Trophoblast cell (in vitro differentiated cells and primary cell): ENCODE results near the gene SLC25A44.

Experiments used
- DNase-seq, 2 donors: peaks; one replicate each; pipeline ENCODE4 v3.0.0-alpha.2; 2016
- H2AFZ ChIP-seq: 2 replicates; pipeline ENCODE4 v1.6.1; 2013; ENCODE audit warnings: low read length, moderate library complexity, mild to moderate bottlenecking; ENCODE audit not compliant: insufficient read depth, poor library complexity
- H2AK5ac ChIP-seq: 2 replicates; pipeline ENCODE4 v1.6.1; 2013; ENCODE audit warnings: mild to moderate bottlenecking, low read length
- H2BK120ac ChIP-seq: 2 replicates; pipeline ENCODE4 v1.6.1; 2013; ENCODE audit warnings: low read length, mild to moderate bottlenecking, moderate library complexity; ENCODE audit not compliant: insufficient read depth, poor library complexity
- H2BK12ac ChIP-seq: 2 replicates; pipeline ENCODE4 v1.6.1; 2013; ENCODE audit warnings: mild to moderate bottlenecking, low read length, moderate library complexity
- H2BK5ac ChIP-seq: 2 replicates; pipeline ENCODE4 v1.6.1; 2013; ENCODE audit warnings: low read length, low read depth, moderate library complexity, mild to moderate bottlenecking; ENCODE audit not compliant: poor library complexity
- H3K14ac ChIP-seq: 2 replicates; pipeline ENCODE4 v1.6.1; 2013; ENCODE audit warnings: mild to moderate bottlenecking, low read length
- H3K18ac ChIP-seq: 2 replicates; pipeline ENCODE4 v1.6.1; 2013; ENCODE audit warnings: mild to moderate bottlenecking, low read length
- H3K23ac ChIP-seq: 2 replicates; pipeline ENCODE4 v1.6.1; 2013; ENCODE audit warnings: low read length
- H3K27ac ChIP-seq: 2 replicates; pipeline ENCODE4 v1.5.1; 2013; ENCODE audit warnings: low read depth, mild to moderate bottlenecking, inconsistent platforms, low read length, moderate library complexity
- H3K27me3 ChIP-seq: 2 replicates; pipeline ENCODE4 v1.6.1; 2013; ENCODE audit warnings: inconsistent platforms, mild to moderate bottlenecking, low read length, moderate library complexity; ENCODE audit not compliant: insufficient read depth
- H3K36me3 ChIP-seq, 2 experiments: 1 replicate in 1 of 2; 2 replicates in 1 of 2; pipeline ENCODE4 v1.6.1; 2013; ENCODE audit warnings: low read length in 2 of 2, mild to moderate bottlenecking in 2 of 2, moderate library complexity in 1 of 2; ENCODE audit not compliant: insufficient read depth in 2 of 2, control insufficient read depth in 1 of 2
- H3K4ac ChIP-seq: 2 replicates; pipeline ENCODE4 v1.6.1; 2013; ENCODE audit warnings: low read depth, mild to moderate bottlenecking, low read length, moderate library complexity
- H3K4me1 ChIP-seq, 2 experiments: 1 replicate in 1 of 2; 2 replicates in 1 of 2; pipeline ENCODE4 v1.6.1; 2013; ENCODE audit warnings: low read length in 2 of 2, mild to moderate bottlenecking in 2 of 2, moderate library complexity in 1 of 2; ENCODE audit not compliant: insufficient read depth in 2 of 2, control insufficient read depth in 1 of 2
- H3K4me2 ChIP-seq: 2 replicates; pipeline ENCODE4 v1.6.1; 2013; ENCODE audit warnings: inconsistent platforms, mild to moderate bottlenecking, low read length, moderate library complexity
- H3K4me3 ChIP-seq: 2 replicates; pipeline ENCODE4 v1.5.1; 2013; ENCODE audit warnings: mild to moderate bottlenecking, low read depth, low read length, inconsistent platforms
- H3K79me1 ChIP-seq: one replicate; pipeline ENCODE4 v1.6.1; 2013; ENCODE audit warnings: low read length
- H3K79me2 ChIP-seq: 2 replicates; pipeline ENCODE4 v1.6.1; 2013; ENCODE audit warnings: low read length, mild to moderate bottlenecking; ENCODE audit not compliant: control insufficient read depth, insufficient read depth, poor library complexity
- H3K9ac ChIP-seq: 2 replicates; pipeline ENCODE4 v1.6.1; 2013; ENCODE audit warnings: mild to moderate bottlenecking, low read length
- H3K9me3 ChIP-seq: 2 replicates; pipeline ENCODE4 v1.6.1; 2013; ENCODE audit warnings: low read depth, mild to moderate bottlenecking, control low read depth, inconsistent platforms, low read length; ENCODE audit not compliant: insufficient read depth
- H4K12ac ChIP-seq: 2 replicates; pipeline ENCODE4 v1.6.1; 2013; ENCODE audit warnings: low read depth, mild to moderate bottlenecking, low read length, moderate library complexity
- H4K8ac ChIP-seq: 2 replicates; pipeline ENCODE4 v1.6.1; 2013; ENCODE audit warnings: low read depth, mild to moderate bottlenecking, low read length, moderate library complexity
- H4K91ac ChIP-seq: one replicate; pipeline ENCODE4 v1.6.1; 2013; ENCODE audit warnings: low read depth, mild to moderate bottlenecking, low read length, moderate library complexity
- WGBS: extraction: QIAGEN DNeasy Blood & Tissue Kit; methylation state at CpG from one replicate; pipeline ENCODE4 v1.1.7; 2013; ENCODE audit warnings: missing lambda C conversion rate; ENCODE audit not compliant: insufficient read length, insufficient coverage; ENCODE audit errors: extremely low coverage; 5-methylcytosine and 5-hydroxymethylcytosine counted together

SLC25A44 gene

GRCh38 chr1:156225677-156226014, 31.7 kb downstream of the SLC25A44 start:
- Histone ChIP-seq H3K4ac (no peak overlapping the region), H3K79me2 (no peaks in the 10 kb centered on the region), H3K18ac (no peak overlapping the region), H2BK120ac (no peak overlapping the region), H2AFZ (no peak overlapping the region), H4K12ac (no peak overlapping the region), H2AK5ac (no peak overlapping the region), H2BK12ac (no peak overlapping the region), H3K79me1 (no peaks in the 10 kb centered on the region), H3K4me2 (no peak overlapping the region), H3K9ac (no peak overlapping the region), H2BK5ac (no peak overlapping the region), H4K91ac (no peak overlapping the region), H3K4me1 (peaks cover 0 to 2% of the 10 kb centered on the region in 2 experiments), H3K9me3 (no peaks in the 10 kb centered on the region), H3K27me3 (no peaks in the 10 kb centered on the region), H3K36me3 (peaks cover 24 to 32% of the 10 kb centered on the region in 2 experiments), H3K14ac (no peak overlapping the region), H3K27ac (no peak overlapping the region), H3K23ac (no peak overlapping the region), H4K8ac (no peak overlapping the region), H3K4me3 (no peak overlapping the region)
- no peak for DNase-seq
- no CpG with 5 or more reads among the region's 2 CpGs for WGBS

GRCh38 chr1:156226116-156226538, 32.2 kb downstream of the SLC25A44 start:
- no peaks in the 10 kb centered on the region for H3K9me3 ChIP-seq
- H3K18ac ChIP-seq, result no peak overlapping the region
- no peak overlapping the region for H3K14ac ChIP-seq
- no peak overlapping the region for H3K4me3 ChIP-seq
- H2AK5ac ChIP-seq, result no peak overlapping the region
- peaks cover 21 to 29% of the 10 kb centered on the region in 2 experiments for H3K36me3 ChIP-seq
- peaks cover 0 to 2% of the 10 kb centered on the region in 2 experiments for H3K4me1 ChIP-seq
- H3K79me1 ChIP-seq, result no peaks in the 10 kb centered on the region
- H3K9ac ChIP-seq, result no peak overlapping the region
- no peak overlapping the region for H2BK12ac ChIP-seq
- H3K4me2 ChIP-seq, result no peak overlapping the region
- no CpG with 5 or more reads among the region's 2 CpGs for WGBS
- DNase-seq, result no peak
- no peaks in the 10 kb centered on the region for H3K27me3 ChIP-seq
- H2AFZ ChIP-seq, result no peak overlapping the region
- no peak overlapping the region for H4K12ac ChIP-seq
- H3K79me2 ChIP-seq, result no peaks in the 10 kb centered on the region
- no peak overlapping the region for H4K8ac ChIP-seq
- H3K23ac ChIP-seq, result no peak overlapping the region
- no peak overlapping the region for H3K27ac ChIP-seq
- no peak overlapping the region for H2BK120ac ChIP-seq
- no peak overlapping the region for H2BK5ac ChIP-seq
- H3K4ac ChIP-seq, result no peak overlapping the region
- no peak overlapping the region for H4K91ac ChIP-seq

- no peaks in the 10 kb centered on the region for H3K9me3 ChIP-seq
- H3K9ac ChIP-seq, result no peak overlapping the region
- H3K36me3 ChIP-seq, result peaks cover 18 to 26% of the 10 kb centered on the region in 2 experiments
- H2AFZ ChIP-seq, result no peak overlapping the region
- no peak overlapping the region for H3K14ac ChIP-seq
- H4K8ac ChIP-seq, result no peak overlapping the region
- no peak overlapping the region for H3K23ac ChIP-seq
- no peak overlapping the region for H3K4me3 ChIP-seq
- H3K27ac ChIP-seq, result no peak overlapping the region
- no peak overlapping the region for H3K4me2 ChIP-seq
- no peak overlapping the region for H2BK120ac ChIP-seq
- H3K79me1 ChIP-seq, result no peaks in the 10 kb centered on the region
- H3K4ac ChIP-seq, result no peak overlapping the region
- H2BK12ac ChIP-seq, result no peak overlapping the region
- no peak overlapping the region for H2AK5ac ChIP-seq
- no peak overlapping the region for H4K12ac ChIP-seq
- H3K79me2 ChIP-seq, result no peaks in the 10 kb centered on the region
- H2BK5ac ChIP-seq, result no peak overlapping the region
- no peak overlapping the region for H3K18ac ChIP-seq
- no CpG with 5 or more reads among the region's 4 CpGs for WGBS
- H4K91ac ChIP-seq, result no peak overlapping the region
- no peak for DNase-seq
- no peaks in the 10 kb centered on the region for H3K27me3 ChIP-seq
- peaks cover 0 to 3% of the 10 kb centered on the region in 2 experiments for H3K4me1 ChIP-seq
Observed at GRCh38 chr1:156226782-156227181, 32.9 kb downstream of the SLC25A44 start.

- no peak overlapping the region for H3K9ac ChIP-seq
- H3K4ac ChIP-seq, result no peak overlapping the region
- no peak overlapping the region for H2AK5ac ChIP-seq
- H3K79me1 ChIP-seq, result peaks cover under 1% of the 10 kb centered on the region
- no peak overlapping the region for H4K8ac ChIP-seq
- no CpG with 5 or more reads among the region's 7 CpGs for WGBS
- no peak overlapping the region for H3K4me3 ChIP-seq
- no peaks in the 10 kb centered on the region for H3K27me3 ChIP-seq
- H4K12ac ChIP-seq, result no peak overlapping the region
- no peak for DNase-seq
- H3K18ac ChIP-seq, result no peak overlapping the region
- no peak overlapping the region for H2BK5ac ChIP-seq
- H2AFZ ChIP-seq, result no peak overlapping the region
- no peak overlapping the region for H4K91ac ChIP-seq
- H2BK12ac ChIP-seq, result no peak overlapping the region
- H2BK120ac ChIP-seq, result no peak overlapping the region
- H3K36me3 ChIP-seq, result peaks cover 8 to 12% of the 10 kb centered on the region in 2 experiments
- H3K4me2 ChIP-seq, result no peak overlapping the region
- H3K9me3 ChIP-seq, result no peaks in the 10 kb centered on the region
- H3K14ac ChIP-seq, result no peak overlapping the region
- H3K23ac ChIP-seq, result no peak overlapping the region
- H3K79me2 ChIP-seq, result no peaks in the 10 kb centered on the region
- peaks cover 5 to 16% of the 10 kb centered on the region in 2 experiments for H3K4me1 ChIP-seq
- no peak overlapping the region for H3K27ac ChIP-seq
Observed at GRCh38 chr1:156228501-156228900, 34.6 kb downstream of the SLC25A44 start.
